ENCODE results near the gene IKBKE. TPM values are rescaled to one million over a fixed set of nuclear protein-coding genes. Genes with fewer than 3 reads are reported as not detected.

The IKBKE gene
- total RNA-seq, 1 experiment from 2014 or later = 6.6 TPM

DNA sequence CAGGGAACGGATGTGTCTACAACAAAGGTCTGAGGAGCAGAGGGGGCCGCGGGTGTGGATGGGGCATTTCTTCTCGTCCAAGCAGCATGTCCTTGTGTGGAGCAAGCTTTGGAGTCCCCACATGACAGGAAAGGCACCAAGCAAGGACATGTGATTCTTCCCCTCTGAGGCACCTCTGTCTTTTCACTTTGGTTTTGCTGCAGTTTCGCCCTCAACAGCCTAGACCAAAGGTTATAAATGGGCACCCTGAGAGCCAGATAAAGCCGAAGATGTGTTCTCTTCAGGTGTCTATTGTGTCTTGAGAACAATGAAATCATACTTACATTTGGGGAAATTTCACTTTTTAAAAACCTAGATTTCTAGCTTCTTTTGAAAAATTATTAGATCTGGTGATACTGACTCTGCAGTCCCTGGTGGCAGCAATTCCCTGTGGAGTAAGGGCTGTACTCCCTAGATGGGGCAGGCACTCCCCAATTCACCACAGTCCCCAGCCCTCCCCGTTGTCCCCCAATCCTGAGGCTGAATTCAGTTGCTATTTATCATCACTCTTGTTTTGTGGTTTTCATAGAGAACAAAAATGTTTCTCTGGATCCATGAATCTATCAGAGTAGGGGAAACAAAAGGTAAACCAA lies 28.8 kb upstream of the IKBKE start:
- Histone ChIP-seq H2AK5ac (ENCODE audit: insufficient read length, low read length) (no peak overlapping the region), H3K14ac (ENCODE audit: insufficient read depth, low read length) (no peak overlapping the region), H3K9ac (ENCODE audit: extremely low read depth, insufficient read length, low read length) (no peak overlapping the region), H3K56ac (ENCODE audit: insufficient read length, low read depth, low read length) (no peak overlapping the region), H3K27me3 (ENCODE audit: insufficient read depth, low read length) (no peaks in the 10 kb centered on the region), H2BK20ac (ENCODE audit: low read depth, low read length, poor library complexity, severe bottlenecking) (no peak overlapping the region), H4K91ac (ENCODE audit: insufficient read length, low read depth, low read length) (no peak overlapping the region), H3K23ac (ENCODE audit: insufficient read length, low read depth, low read length) (no peak overlapping the region), H3K18ac (ENCODE audit: insufficient read length, low read depth, low read length) (no peak overlapping the region), H4K20me1 (ENCODE audit: control insufficient read depth, insufficient read depth, insufficient read length) (no peaks in the 10 kb centered on the region), H3K79me2 (ENCODE audit: insufficient read depth, low read length) (no peaks in the 10 kb centered on the region), H2BK12ac (ENCODE audit: insufficient read length, low read depth, low read length) (no peak overlapping the region), H3K9me3 (ENCODE audit: control insufficient read depth, low read depth, low read length) (no peaks in the 10 kb centered on the region), H2BK15ac (ENCODE audit: low read depth, low read length) (no peak overlapping the region), H2BK5ac (ENCODE audit: insufficient read length, low read length) (no peak overlapping the region), H4K5ac (ENCODE audit: insufficient read length, low read depth, low read length) (no peak overlapping the region), H2AFZ (ENCODE audit: low read length) (no peak overlapping the region), H3T11ph (ENCODE audit: low read length) (no peak overlapping the region), H4K8ac (replicated peaks; ENCODE audit: insufficient read length, low read depth, low read length) (no peak overlapping the region), H2BK120ac (ENCODE audit: low read depth, low read length, poor library complexity, severe bottlenecking) (no peak overlapping the region), H3K4ac (ENCODE audit: low read depth, low read length) (no peak overlapping the region), H3K79me1 (ENCODE audit: insufficient read depth, low read depth, low read length, poor library complexity, severe bottlenecking) (no peaks in the 10 kb centered on the region), H3K4me1 (ENCODE audit: insufficient read depth, low read length) (no peaks in the 10 kb centered on the region), H3K23me2 (ENCODE audit: insufficient read length, low read depth, low read length, poor library complexity, severe bottlenecking) (no peaks in the 10 kb centered on the region), H3K4me2 (ENCODE audit: insufficient read depth, insufficient read length, low read length) (no peak overlapping the region), H3K27ac (ENCODE audit: insufficient read length, low read depth, low read length) (no peak overlapping the region)
- H3K4me3 Mint-ChIP-seq = no peak overlapping the region
- no CpG with 5 or more reads among the region's 7 CpGs for WGBS (ENCODE audit: extremely low coverage, insufficient read length, low lambda C conversion rate)
- H3K36me3 Mint-ChIP-seq (ENCODE audit: insufficient read depth in 1 of 3, low read depth in 3 of 3) = peaks cover 27 to 51% (median 45%) of the 10 kb centered on the region in 3 experiments; a peak in 6 of 7 replicates
- no peaks in the 10 kb centered on the region for H3K9me3 Mint-ChIP-seq
- H3K27ac Mint-ChIP-seq = no peak overlapping the region; a peak in 2 of 7 replicates
- TF ChIP-seq, protein P1, sequence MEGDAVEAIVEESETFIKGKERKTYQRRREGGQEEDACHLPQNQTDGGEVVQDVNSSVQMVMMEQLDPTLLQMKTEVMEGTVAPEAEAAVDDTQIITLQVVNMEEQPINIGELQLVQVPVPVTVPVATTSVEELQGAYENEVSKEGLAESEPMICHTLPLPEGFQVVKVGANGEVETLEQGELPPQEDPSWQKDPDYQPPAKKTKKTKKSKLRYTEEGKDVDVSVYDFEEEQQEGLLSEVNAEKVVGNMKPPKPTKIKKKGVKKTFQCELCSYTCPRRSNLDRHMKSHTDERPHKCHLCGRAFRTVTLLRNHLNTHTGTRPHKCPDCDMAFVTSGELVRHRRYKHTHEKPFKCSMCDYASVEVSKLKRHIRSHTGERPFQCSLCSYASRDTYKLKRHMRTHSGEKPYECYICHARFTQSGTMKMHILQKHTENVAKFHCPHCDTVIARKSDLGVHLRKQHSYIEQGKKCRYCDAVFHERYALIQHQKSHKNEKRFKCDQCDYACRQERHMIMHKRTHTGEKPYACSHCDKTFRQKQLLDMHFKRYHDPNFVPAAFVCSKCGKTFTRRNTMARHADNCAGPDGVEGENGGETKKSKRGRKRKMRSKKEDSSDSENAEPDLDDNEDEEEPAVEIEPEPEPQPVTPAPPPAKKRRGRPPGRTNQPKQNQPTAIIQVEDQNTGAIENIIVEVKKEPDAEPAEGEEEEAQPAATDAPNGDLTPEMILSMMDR (conservative IDR thresholded peaks at IDR 0.05) = no peak
- no peaks in the 10 kb centered on the region for H3K4me1 Mint-ChIP-seq
- DNase-seq = no peak
- no peaks in the 10 kb centered on the region; the same call in 1 of the 2 replicates for H3K27me3 Mint-ChIP-seq (ENCODE audit: low read depth)

All from H9 (cell line).